A549 (cell line): ENCODE data around the gene MBNL1. TPM values are rescaled to one million over a fixed set of nuclear protein-coding genes. Genes with fewer than 3 reads are reported as not detected.

Experiments
- ATAC-seq, 2 experiments: fragments of 200-7000 bp in 1 of 2; fragments of >200 bp in 1 of 2; cut with Nextera tagmentation in 1 of 2; cut with Tn5 transposase in 1 of 2; 3 replicates each; pipeline versions ENCODE4 v1.8.0 to v1.9.1; 2018 to 2020; ENCODE audit warnings: mild to moderate bottlenecking in 1 of 2, moderate library complexity in 1 of 2
- CTCF ChIA-PET: fragments of 300-600 bp; sonication (Branson Sonifier 250); formaldehyde crosslinking; extraction: SDS; loops from one replicate; lab custom pipeline; 2021; ENCODE audit warnings: antibody characterized with exemption, inconsistent platforms; lab: Yijun Ruan, JAX
- POLR2A ChIA-PET: fragments of 350-600 bp; formaldehyde crosslinking; extraction: SDS; loops from one replicate; lab custom pipeline; 2021; ENCODE audit warnings: antibody characterized with exemption, inconsistent platforms; lab: Yijun Ruan, JAX
- DNase-seq, 2 experiments: peaks; one replicate each; pipeline versions ENCODE4 v3.0.0 to v3.0.0-alpha.2; 2011 to 2016; ENCODE audit warnings: low read depth in 1 of 2, low spot score in 1 of 2
- FAIRE-seq: peaks from 2 replicates; lab custom pipeline; 2011; peaks lifted over from hg19 to GRCh38; lab: Jason Lieb, UNC
- H3K27ac ChIP-seq, 2 experiments: fragments of >200 bp; sonication (Bioruptor Twin); formaldehyde crosslinking; 3 replicates each; pipeline ENCODE4 v1.5.1; 2016 to 2017
- H3K4me1 ChIP-seq: fragments of >200 bp; sonication (Bioruptor Twin); formaldehyde crosslinking; 3 replicates; pipeline ENCODE4 v1.6.1; 2016
- H3K4me2 ChIP-seq: fragments of >200 bp; sonication (Bioruptor Twin); formaldehyde crosslinking; 3 replicates; pipeline ENCODE4 v1.6.1; 2016
- H3K4me3 ChIP-seq: fragments of >200 bp; sonication (Bioruptor Twin); formaldehyde crosslinking; 3 replicates; pipeline ENCODE4 v1.5.1; 2016
- H3K9me3 ChIP-seq: fragments of >200 bp; sonication (Bioruptor Twin); formaldehyde crosslinking; 3 replicates; pipeline ENCODE4 v1.6.1; 2016
- BHLHE40 ChIP-seq: IDR thresholded peaks from 2 replicates; pipeline ENCODE4 v1.6.1; 2012; ENCODE audit warnings: low read depth, low read length, inconsistent platforms
- CBX2 ChIP-seq: fragments of 200-600 bp; sonication (generic); IDR thresholded peaks from 2 replicates; pipeline ENCODE4 v1.6.1; 2016; ENCODE audit warnings: low read depth, mild to moderate bottlenecking, borderline replicate concordance
- CEBPB ChIP-seq, 2 experiments: fragments of >200 bp in 1 of 2; sonication (Bioruptor Twin) in 1 of 2; formaldehyde crosslinking in 1 of 2; IDR thresholded peaks; 2 replicates each; pipeline ENCODE4 v1.6.1; 2012 to 2016
- CHD2 ChIP-seq: fragments of 150-350 bp; IDR thresholded peaks from 2 replicates; pipeline ENCODE4 v1.6.1; 2014; ENCODE audit warnings: low read length; ENCODE audit not compliant: partially characterized antibody
- CHD4 ChIP-seq: fragments of 200-600 bp; sonication (generic); IDR thresholded peaks from 2 replicates; pipeline ENCODE4 v1.6.1; 2016; ENCODE audit warnings: antibody characterized with exemption, mild to moderate bottlenecking, borderline replicate concordance
- CTCF ChIP-seq: fragments of >200 bp; sonication (Bioruptor Twin); formaldehyde crosslinking; IDR thresholded peaks from 3 replicates; pipeline ENCODE4 v1.5.1; 2016
- ESRRA ChIP-seq: fragments of 150-350 bp; IDR thresholded peaks from 2 replicates; pipeline ENCODE4 v1.6.1; 2014; ENCODE audit warnings: mild to moderate bottlenecking, low read length, borderline replicate concordance
- FOSB ChIP-seq: fragments of 250-450 bp; sonication (Bioruptor Pico); IDR thresholded peaks from 2 replicates; pipeline ENCODE4 v1.5.0; 2020; ENCODE audit warnings: mild to moderate bottlenecking, moderate library complexity
- FOSL2 ChIP-seq, 2 experiments: fragments of 450-650 bp in 1 of 2; fragments of >200 bp in 1 of 2; sonication (Bioruptor Twin) in 1 of 2; formaldehyde crosslinking; IDR thresholded peaks; 2 replicates each; pipeline versions ENCODE4 v1.5.0 to v1.6.1; 2016 to 2020; ENCODE audit warnings: mild to moderate bottlenecking in 1 of 2, moderate library complexity in 1 of 2
- GATA3 ChIP-seq: IDR thresholded peaks from 2 replicates; pipeline ENCODE4 v1.6.1; 2012; ENCODE audit warnings: borderline replicate concordance
- HDAC2 ChIP-seq: fragments of 200-600 bp; sonication (generic); IDR thresholded peaks from 2 replicates; pipeline ENCODE4 v1.6.1; 2016
- HOXA7 ChIP-seq: fragments of 250-450 bp; sonication (Bioruptor Pico); IDR thresholded peaks from 2 replicates; pipeline ENCODE4 v1.5.0; 2020; ENCODE audit warnings: mild to moderate bottlenecking, moderate library complexity
- HOXB5 ChIP-seq: fragments of 250-450 bp; sonication (Bioruptor Pico); IDR thresholded peaks from 2 replicates; pipeline ENCODE4 v1.5.0; 2020; ENCODE audit warnings: mild to moderate bottlenecking, moderate library complexity
- JUN ChIP-seq, 2 experiments: fragments of >200 bp; sonication (Bioruptor Twin); formaldehyde crosslinking; IDR thresholded peaks; 2 replicates in 1 of 2; 3 replicates in 1 of 2; pipeline ENCODE4 v1.6.1; 2016 to 2017
- KDM1A ChIP-seq: fragments of 200-600 bp; sonication (generic); IDR thresholded peaks from 2 replicates; pipeline ENCODE4 v1.6.1; 2016; ENCODE audit warnings: low read depth, mild to moderate bottlenecking
- KDM5A ChIP-seq: fragments of 200-600 bp; sonication (generic); IDR thresholded peaks from 2 replicates; pipeline ENCODE4 v1.6.1; 2016; ENCODE audit warnings: antibody characterized with exemption, mild to moderate bottlenecking
- MAZ ChIP-seq: fragments of 150-350 bp; IDR thresholded peaks from 2 replicates; pipeline ENCODE4 v1.6.1; 2014; ENCODE audit warnings: antibody characterized with exemption, low read depth, low read length, borderline replicate concordance
- MYC ChIP-seq: IDR thresholded peaks from 2 replicates; pipeline ENCODE4 v1.6.1; 2012; ENCODE audit warnings: mild to moderate bottlenecking, inconsistent platforms, low read length, improper control_type of control experiment, borderline replicate concordance
- PBX3 ChIP-seq: IDR thresholded peaks from 2 replicates; pipeline ENCODE4 v1.6.1; 2012
- PHF8 ChIP-seq: fragments of 200-600 bp; sonication (generic); IDR thresholded peaks from 2 replicates; pipeline ENCODE4 v1.6.1; 2016; ENCODE audit warnings: low read depth, mild to moderate bottlenecking, antibody characterized with exemption, moderate library complexity, borderline replicate concordance
- POLR2A ChIP-seq: IDR thresholded peaks from 2 replicates; pipeline ENCODE4 v1.6.1; 2012; ENCODE audit warnings: mild to moderate bottlenecking, low read length
- RAD21 ChIP-seq, 2 experiments: fragments of >200 bp in 1 of 2; sonication (Bioruptor Twin) in 1 of 2; formaldehyde crosslinking in 1 of 2; IDR thresholded peaks in 1 of 2; conservative IDR thresholded peaks in 1 of 2; 2 replicates in 1 of 2; 3 replicates in 1 of 2; pipeline ENCODE4 v1.6.1; 2012 to 2018; ENCODE audit warnings: inconsistent platforms in 1 of 2
- RARB ChIP-seq: fragments of 250-450 bp; sonication (Bioruptor Pico); IDR thresholded peaks from 2 replicates; pipeline ENCODE4 v1.8.0; 2021; ENCODE audit warnings: mild to moderate bottlenecking, moderate library complexity
- RNF2 ChIP-seq: fragments of 200-600 bp; sonication (generic); IDR thresholded peaks from 2 replicates; pipeline ENCODE4 v1.6.1; 2016; ENCODE audit warnings: low read depth, mild to moderate bottlenecking, antibody characterized with exemption, moderate library complexity, borderline replicate concordance
- SMC3 ChIP-seq: fragments of >200 bp; sonication (Bioruptor Twin); formaldehyde crosslinking; IDR thresholded peaks from 3 replicates; pipeline ENCODE4 v1.6.1; 2018; ENCODE audit warnings: inconsistent platforms
- TFCP2L1 ChIP-seq: fragments of 250-450 bp; sonication (Bioruptor Pico); IDR thresholded peaks from 2 replicates; pipeline ENCODE4 v1.5.0; 2021; ENCODE audit warnings: mild to moderate bottlenecking
- ZFP36 ChIP-seq: fragments of 450-650 bp; IDR thresholded peaks from 2 replicates; pipeline ENCODE4 v1.6.1; 2014; ENCODE audit warnings: borderline replicate concordance; ENCODE audit not compliant: partially characterized antibody
- ZNF302 ChIP-seq: fragments of 250-450 bp; sonication (Bioruptor Pico); IDR thresholded peaks from 2 replicates; pipeline ENCODE4 v1.9.0; 2021; ENCODE audit warnings: inconsistent platforms, mild to moderate bottlenecking, moderate library complexity
- WGBS: methylation state at CpG from one replicate; pipeline ENCODE4 v1.1.6; 2017; ENCODE audit errors: missing lambda C conversion rate; 5-methylcytosine and 5-hydroxymethylcytosine counted together
- polyA plus RNA-seq, 4 experiments: library from polyadenylated mRNA; depleted of rRNA in 3 of 4; stranded (reverse); fragments of >200 nt; fragmentation: RNase III in 1 of 4; extraction: RNeasy Plus Mini Kit Qiagen cat#74134 plus additional on column Dnase treatment in 1 of 4; gene quantifications; 2 replicates in 3 of 4; 3 replicates in 1 of 4; pipeline ENCODE4 v1.2.3, GENCODE V29; 2011 to 2017

The MBNL1 gene
- polyA plus RNA-seq, 2 of the 4 experiments (the other 2 are of a cell fraction): 60.5 to 92.5 TPM

GRCh38 chr3:152229692-152230091, 39.0 kb upstream of the MBNL1 start (continued):
- TF ChIP-seq PBX3 (no peak), MAZ (no peak), KDM1A (no peak)
- TF ChIP-seq, all 56 proteins: peak for 0

- no peak overlapping the region for H3K4me2 ChIP-seq
- no peak for FAIRE-seq
- 59% methylated on average over 1 of the region's 1 CpG for WGBS
- TF ChIP-seq FOSL2 (IDR thresholded peaks at IDR 0.05) (no peak), FOSL2 (CRISPR knock-in tag; IDR thresholded peaks at IDR 0.05) (no peak), CHD2 (no peak), MAZ (no peak), CHD4 (no peak), KDM1A (no peak), GATA3 (no peak), CBX2 (no peak)
- TF ChIP-seq, all 56 proteins: peak for 0
- ATAC-seq (no peak), DNase-seq (no peak)
- ChIA-PET POLR2A (no interaction called here), CTCF (no interaction called here)
- Histone ChIP-seq H3K27ac (no peak overlapping the region), H3K4me3 (no peak overlapping the region), H3K4me1 (peaks cover 12% of the 10 kb centered on the region; the same call in 2 of the 3 replicates), H3K9me3 (no peaks in the 10 kb centered on the region)
These were observed 38.4 kb upstream of the MBNL1 start for GRCh38 chr3:152230370-152230769.

- no peak for DNase-seq
- FAIRE-seq: no peak
- peaks cover 20% of the 10 kb centered on the region for H3K4me1 ChIP-seq
- H3K9me3 ChIP-seq: no peaks in the 10 kb centered on the region
- 83% methylated on average over 1 of the region's 1 CpG for WGBS
- H3K4me2 ChIP-seq: no peak overlapping the region
- no peak for TF ChIP-seq RAD21 (conservative IDR thresholded peaks at IDR 0.05 in 1 of 2, IDR thresholded peaks at IDR 0.05 in 1 of 2)
- no peak for TF ChIP-seq HOXB5 (CRISPR knock-in tag)
- no peak for TF ChIP-seq RARB
- no peak for TF ChIP-seq TFCP2L1 (CRISPR knock-in tag)
- TF ChIP-seq HOXA7 (CRISPR knock-in tag): no peak
- TF ChIP-seq CTCF: no peak
- no peak for TF ChIP-seq BHLHE40
- TF ChIP-seq MAZ: no peak
- no peak for TF ChIP-seq CEBPB (IDR thresholded peaks at IDR 0.05)
- no peak for TF ChIP-seq MYC
- TF ChIP-seq GATA3: no peak
- no peak for TF ChIP-seq HDAC2
- no peak overlapping the region for H3K4me3 ChIP-seq
- ChIA-PET POLR2A (no interaction called here), CTCF (no interaction called here)
- H3K27ac ChIP-seq: no peak overlapping the region
- no peak for ATAC-seq
These were observed 36.7 kb upstream of the MBNL1 start for GRCh38 chr3:152232001-152232400.

- ATAC-seq (no peak), DNase-seq (no peak), FAIRE-seq (no peak)
- 91% methylated on average over 2 of the region's 2 CpGs for WGBS
- Histone ChIP-seq H3K27ac (no peak overlapping the region), H3K4me1 (peaks cover 20% of the 10 kb centered on the region), H3K4me2 (no peak overlapping the region), H3K4me3 (no peak overlapping the region), H3K9me3 (no peaks in the 10 kb centered on the region)
- CTCF ChIA-PET: no interaction called here
- TF ChIP-seq ESRRA (no peak), ZNF302 (CRISPR knock-in tag) (no peak), HOXA7 (CRISPR knock-in tag) (no peak), POLR2A (no peak), PHF8 (no peak), KDM5A (no peak), SMC3 (no peak), FOSB (CRISPR knock-in tag) (no peak), HDAC2 (no peak), JUN (IDR thresholded peaks at IDR 0.05) (no peak), RNF2 (no peak), GATA3 (no peak), ZFP36 (no peak)
- POLR2A ChIA-PET: no interaction called here
These were observed 36.0 kb upstream of the MBNL1 start for GRCh38 chr3:152232679-152233078.
